Smooth muscle cell (in vitro differentiated cells): ENCODE data around the gene MYH6. TPM values are rescaled to one million over a fixed set of nuclear protein-coding genes. Genes with fewer than 3 reads are reported as not detected.

Experiments used
- DNase-seq: peaks from one replicate; lab custom pipeline; 2025; ENCODE audit not compliant: unreplicated experiment; lab: John Stamatoyannopoulos, UW
- H2AFZ ChIP-seq: fragments of 200-600 bp; sonication (generic); 2 replicates; pipeline ENCODE4 v1.6.0; 2016; ENCODE audit warnings: antibody characterized with exemption, low read depth, mild to moderate bottlenecking
- H3F3A ChIP-seq: fragments of 200-600 bp; sonication (generic); 2 replicates; pipeline ENCODE4 v1.6.0; 2017; ENCODE audit warnings: antibody characterized with exemption, low read depth
- H3K27ac ChIP-seq: fragments of 200-600 bp; sonication (generic); 2 replicates; pipeline ENCODE4 v1.5.1; 2016; ENCODE audit warnings: low read depth, mild to moderate bottlenecking
- H3K27me3 ChIP-seq: fragments of 200-600 bp; sonication (generic); 2 replicates; pipeline ENCODE4 v1.6.1; 2016; ENCODE audit warnings: low read depth, mild to moderate bottlenecking
- H3K36me3 ChIP-seq: fragments of 200-600 bp; sonication (generic); 2 replicates; pipeline ENCODE4 v1.5.1; 2016; ENCODE audit warnings: low read depth
- H3K4me1 ChIP-seq: fragments of 200-600 bp; sonication (generic); 2 replicates; pipeline ENCODE4 v1.5.1; 2016; ENCODE audit warnings: low read depth
- H3K4me2 ChIP-seq: fragments of 200-600 bp; sonication (generic); 2 replicates; pipeline ENCODE4 v1.6.0; 2016; ENCODE audit warnings: mild to moderate bottlenecking
- H3K4me3 ChIP-seq: fragments of 200-600 bp; sonication (generic); 2 replicates; pipeline ENCODE4 v1.5.1; 2016; ENCODE audit warnings: mild to moderate bottlenecking
- H3K79me2 ChIP-seq: fragments of 200-600 bp; sonication (generic); 2 replicates; pipeline ENCODE4 v1.6.0; 2016; ENCODE audit warnings: low read depth, mild to moderate bottlenecking
- H3K9ac ChIP-seq: fragments of 200-600 bp; sonication (generic); 2 replicates; pipeline ENCODE4 v1.6.0; 2016; ENCODE audit warnings: low read depth
- H3K9me3 ChIP-seq: fragments of 200-600 bp; sonication (generic); replicated peaks from 2 replicates; pipeline ENCODE4 v1.5.1; 2016; ENCODE audit warnings: low read depth
- H4K20me1 ChIP-seq: fragments of 200-600 bp; sonication (generic); 2 replicates; pipeline ENCODE4 v1.6.0; 2016; ENCODE audit warnings: low read depth
- CTCF ChIP-seq: fragments of 200-600 bp; sonication (generic); IDR thresholded peaks from 2 replicates; pipeline ENCODE4 v1.5.1; 2017; ENCODE audit warnings: borderline replicate concordance, mild to moderate bottlenecking, antibody characterized with exemption; ENCODE audit not compliant: insufficient read depth, poor library complexity, severe bottlenecking
- WGBS: methylation state at CpG from one replicate; pipeline ENCODE4 v1.1.7; 2016; ENCODE audit warnings: low lambda C conversion rate; 5-methylcytosine and 5-hydroxymethylcytosine counted together
- polyA plus RNA-seq: library from polyadenylated mRNA; unstranded; fragments of >200 nt; fragmentation: Nextera tagmentation; extraction: Ambion mirVana; gene quantifications from 2 replicates; pipeline ENCODE4 v1.2.1, GENCODE V29; 2016
- total RNA-seq: library from RNA; depleted of rRNA; stranded (reverse); fragments of >200 nt; gene quantifications from 2 replicates; pipeline ENCODE4 v1.2.3, GENCODE V29; 2014

The MYH6 gene
- total and polyA plus RNA-seq, 2 experiments from 2014 or later: 0.23 TPM; not detected in 1

- Histone ChIP-seq H3K9ac (no peak overlapping the region), H3K27me3 (no peaks in the 10 kb centered on the region), H3K4me3 (no peak overlapping the region), H3K36me3 (no peaks in the 10 kb centered on the region), H3K4me1 (no peaks in the 10 kb centered on the region), H4K20me1 (no peaks in the 10 kb centered on the region), H3K79me2 (no peaks in the 10 kb centered on the region), H3K4me2 (no peak overlapping the region), H3K27ac (no peak overlapping the region), H3K9me3 (no peaks in the 10 kb centered on the region), H2AFZ (no peak overlapping the region), H3F3A (no peaks in the 10 kb centered on the region)
- no peak for DNase-seq
- WGBS: 96% methylated on average over 6 of the region's 6 CpGs
- no peak for TF ChIP-seq CTCF
These were observed 25.8 kb downstream of the MYH6 start for GRCh38 chr14:23382276-23382675.

- no peak overlapping the region for H3K4me3 ChIP-seq
- DNase-seq: no peak
- H3K79me2 ChIP-seq: no peaks in the 10 kb centered on the region
- 83% methylated on average over 3 of the region's 3 CpGs for WGBS
- no peaks in the 10 kb centered on the region for H3K9me3 ChIP-seq
- no peak overlapping the region for H3K4me2 ChIP-seq
- no peaks in the 10 kb centered on the region for H4K20me1 ChIP-seq
- H3K36me3 ChIP-seq: no peaks in the 10 kb centered on the region
- no peak for TF ChIP-seq CTCF
- no peak overlapping the region for H3K27ac ChIP-seq
- H3K9ac ChIP-seq: no peak overlapping the region
- H3F3A ChIP-seq: no peaks in the 10 kb centered on the region
- H3K4me1 ChIP-seq: no peaks in the 10 kb centered on the region
- H2AFZ ChIP-seq: no peak overlapping the region
- H3K27me3 ChIP-seq: no peaks in the 10 kb centered on the region
These were observed 26.2 kb downstream of the MYH6 start for GRCh38 chr14:23381871-23382270.

GRCh38 chr14:23380976-23381375 lies 27.1 kb downstream of the MYH6 start:
- DNase-seq: no peak
- Histone ChIP-seq H4K20me1 (no peaks in the 10 kb centered on the region), H3K4me2 (no peak overlapping the region), H3K9ac (no peak overlapping the region), H3K79me2 (no peaks in the 10 kb centered on the region), H3K4me1 (peaks cover 6% of the 10 kb centered on the region), H3K27me3 (no peaks in the 10 kb centered on the region), H3F3A (no peaks in the 10 kb centered on the region), H2AFZ (no peak overlapping the region), H3K4me3 (no peak overlapping the region), H3K9me3 (no peaks in the 10 kb centered on the region), H3K27ac (no peak overlapping the region), H3K36me3 (no peaks in the 10 kb centered on the region)
- WGBS: 86% methylated on average over 4 of the region's 4 CpGs
- TF ChIP-seq CTCF: no peak

- Histone ChIP-seq H3K36me3 (no peaks in the 10 kb centered on the region), H3F3A (no peaks in the 10 kb centered on the region), H2AFZ (no peak overlapping the region), H3K9me3 (no peaks in the 10 kb centered on the region), H3K4me3 (no peak overlapping the region), H3K9ac (no peak overlapping the region), H3K4me2 (no peak overlapping the region), H3K79me2 (no peaks in the 10 kb centered on the region), H3K27ac (no peak overlapping the region), H3K27me3 (no peaks in the 10 kb centered on the region), H3K4me1 (peaks cover 7% of the 10 kb centered on the region), H4K20me1 (no peaks in the 10 kb centered on the region)
- 69% methylated on average over 16 of the region's 16 CpGs for WGBS
- no peak for DNase-seq
- TF ChIP-seq CTCF: no peak
These were observed 27.7 kb downstream of the MYH6 start for GRCh38 chr14:23380197-23380914.
